ACC112 (cell line): ENCODE data around the gene EIF4E1B.

Experiments
- H2AFZ ChIP-seq: fragments of 200-600 bp; sonication (generic); one replicate; pipeline ENCODE4 v1.6.0; 2017; ENCODE audit warnings: antibody characterized with exemption, low read length; ENCODE audit not compliant: unreplicated experiment
- H3K27ac ChIP-seq: fragments of 200-600 bp; sonication (generic); 2 replicates; pipeline ENCODE4 v1.5.1; 2014; ENCODE audit warnings: low read depth, mild to moderate bottlenecking, antibody characterized with exemption, low read length, moderate library complexity
- H3K27me3 ChIP-seq: fragments of 200-600 bp; sonication (generic); 2 replicates; pipeline ENCODE4 v1.6.1; 2014; ENCODE audit warnings: mild to moderate bottlenecking, antibody characterized with exemption, low read length, moderate library complexity, mixed read lengths; ENCODE audit not compliant: insufficient read depth
- H3K36me3 ChIP-seq: fragments of 200-600 bp; sonication (generic); 2 replicates; pipeline ENCODE4 v1.6.1; 2016; ENCODE audit warnings: mild to moderate bottlenecking, antibody characterized with exemption, low read length, moderate library complexity, mixed read lengths; ENCODE audit not compliant: insufficient read depth
- H3K4me1 ChIP-seq: fragments of 200-600 bp; sonication (generic); one replicate; pipeline ENCODE4 v1.6.1; 2016; ENCODE audit warnings: low read length, mixed read lengths; ENCODE audit not compliant: insufficient read depth, unreplicated experiment, control insufficient read depth
- H3K4me3 ChIP-seq: fragments of 200-600 bp; sonication (generic); 2 replicates; pipeline ENCODE4 v1.5.1; 2014; ENCODE audit warnings: mild to moderate bottlenecking, low read depth, low read length
- H3K79me2 ChIP-seq: fragments of 200-600 bp; sonication (generic); one replicate; pipeline ENCODE4 v1.6.0; 2016; ENCODE audit warnings: low read length; ENCODE audit not compliant: control insufficient read depth, unreplicated experiment, insufficient read depth

EIF4E1B gene

DNA sequence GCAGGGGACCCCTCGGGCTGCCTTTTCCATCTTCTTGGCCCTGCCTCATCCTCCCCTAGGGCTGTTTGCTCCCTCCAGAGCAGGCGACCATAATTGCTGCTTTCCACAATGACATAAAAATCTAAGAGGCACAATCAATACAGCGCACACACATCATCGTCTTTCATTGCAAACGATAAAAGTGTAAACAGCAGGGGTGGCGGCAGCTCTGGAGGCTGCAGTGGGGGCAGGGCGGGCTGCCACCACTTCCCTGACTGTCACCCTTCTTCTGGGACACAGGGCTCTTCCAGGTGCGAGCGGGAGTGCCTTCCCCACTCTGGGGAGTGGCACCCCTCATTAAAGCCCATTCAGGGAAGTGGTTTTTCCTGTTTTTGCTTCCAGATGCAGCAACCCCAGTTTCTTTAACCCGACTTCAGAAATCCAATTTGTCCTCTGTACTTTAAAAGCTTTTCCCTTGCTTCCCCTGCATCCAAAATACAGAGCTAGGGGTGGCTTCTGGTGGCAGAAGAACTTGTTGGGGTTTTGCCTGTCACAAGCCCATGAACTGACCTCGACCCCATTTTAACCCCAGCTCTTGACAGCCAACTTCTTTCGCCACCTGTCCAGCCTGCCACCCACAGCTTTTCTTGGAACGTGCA, 62.5 kb downstream of the EIF4E1B start:
- no peaks in the 10 kb centered on the region for H3K36me3 ChIP-seq
- H3K79me2 ChIP-seq, result no peaks in the 10 kb centered on the region
- no peaks in the 10 kb centered on the region for H3K4me1 ChIP-seq
- H2AFZ ChIP-seq, result no peak overlapping the region
- peaks cover 99% of the 10 kb centered on the region for H3K27me3 ChIP-seq
- H3K27ac ChIP-seq, result no peak overlapping the region
- H3K4me3 ChIP-seq, result no peak overlapping the region

DNA sequence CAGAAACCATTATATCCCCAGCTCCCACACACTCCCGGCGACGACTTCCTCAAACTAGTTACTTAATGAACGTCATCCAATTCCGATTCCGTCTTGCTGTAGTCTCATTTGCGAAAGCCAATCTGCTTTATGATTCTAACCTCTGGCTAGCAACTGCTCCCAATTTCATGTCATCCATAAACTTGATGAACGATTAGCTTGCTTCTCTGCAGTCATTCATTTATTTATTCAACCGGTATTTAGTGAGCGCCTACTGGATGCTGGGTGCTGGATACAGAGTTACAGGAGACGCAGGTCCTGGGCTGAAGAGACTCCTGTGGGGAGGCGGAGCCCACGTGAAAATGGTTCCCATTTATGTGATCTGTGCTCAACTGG, 63.0 kb downstream of the EIF4E1B start:
- H3K79me2 ChIP-seq, result no peaks in the 10 kb centered on the region
- H3K36me3 ChIP-seq, result no peaks in the 10 kb centered on the region
- peaks cover 100% of the 10 kb centered on the region for H3K27me3 ChIP-seq
- H3K4me3 ChIP-seq, result no peak overlapping the region
- no peak overlapping the region for H2AFZ ChIP-seq
- H3K4me1 ChIP-seq, result no peaks in the 10 kb centered on the region
- H3K27ac ChIP-seq, result no peak overlapping the region

DNA sequence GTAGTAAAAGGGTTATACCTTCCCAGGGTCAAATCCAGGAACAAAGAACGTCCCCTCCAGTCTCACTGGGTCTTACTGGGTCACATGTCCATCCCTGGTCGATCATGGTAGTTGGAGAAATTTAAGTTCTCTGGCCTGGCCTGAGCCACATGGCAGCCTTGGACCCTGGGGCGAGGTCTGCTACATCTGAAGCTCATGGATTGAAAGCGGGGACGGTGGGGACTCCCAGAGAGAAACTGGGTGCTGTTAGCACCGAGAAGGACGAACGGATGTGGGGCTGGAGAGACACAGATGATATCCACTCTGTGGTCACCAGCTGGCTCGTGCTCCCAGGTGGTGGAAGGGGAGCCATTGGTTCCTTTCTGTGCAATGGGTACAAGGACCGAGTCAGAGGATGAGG, 63.7 kb downstream of the EIF4E1B start:
- Histone ChIP-seq H3K27ac (no peak overlapping the region), H3K4me1 (no peaks in the 10 kb centered on the region), H3K4me3 (no peak overlapping the region), H3K79me2 (no peaks in the 10 kb centered on the region), H3K36me3 (no peaks in the 10 kb centered on the region), H3K27me3 (peaks cover 100% of the 10 kb centered on the region), H2AFZ (no peak overlapping the region)

DNA sequence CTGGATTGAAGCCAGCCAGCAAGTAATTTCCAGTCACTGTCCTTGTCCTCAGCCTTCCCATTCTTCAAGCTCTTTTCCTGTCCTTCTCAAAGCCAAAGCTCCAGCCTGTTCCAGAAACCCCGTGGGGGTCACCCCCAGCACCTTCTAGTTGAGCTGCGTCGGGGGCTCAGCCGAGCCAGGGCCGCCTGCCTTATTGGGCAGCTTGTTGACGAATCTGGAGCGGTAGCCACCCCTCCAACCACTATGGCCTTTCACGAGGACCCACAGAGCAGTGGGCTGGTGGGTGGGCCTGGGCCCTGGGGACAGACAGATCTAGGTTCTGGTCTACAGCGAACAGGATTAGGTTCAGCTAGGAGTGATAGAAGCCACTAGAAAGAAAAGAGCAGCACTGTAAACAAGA, 64.2 kb downstream of the EIF4E1B start:
- H3K4me1 ChIP-seq, result no peaks in the 10 kb centered on the region
- H3K79me2 ChIP-seq, result no peaks in the 10 kb centered on the region
- H3K4me3 ChIP-seq, result no peak overlapping the region
- no peaks in the 10 kb centered on the region for H3K36me3 ChIP-seq
- no peak overlapping the region for H3K27ac ChIP-seq
- H2AFZ ChIP-seq, result no peak overlapping the region
- H3K27me3 ChIP-seq, result peaks cover 97% of the 10 kb centered on the region

DNA sequence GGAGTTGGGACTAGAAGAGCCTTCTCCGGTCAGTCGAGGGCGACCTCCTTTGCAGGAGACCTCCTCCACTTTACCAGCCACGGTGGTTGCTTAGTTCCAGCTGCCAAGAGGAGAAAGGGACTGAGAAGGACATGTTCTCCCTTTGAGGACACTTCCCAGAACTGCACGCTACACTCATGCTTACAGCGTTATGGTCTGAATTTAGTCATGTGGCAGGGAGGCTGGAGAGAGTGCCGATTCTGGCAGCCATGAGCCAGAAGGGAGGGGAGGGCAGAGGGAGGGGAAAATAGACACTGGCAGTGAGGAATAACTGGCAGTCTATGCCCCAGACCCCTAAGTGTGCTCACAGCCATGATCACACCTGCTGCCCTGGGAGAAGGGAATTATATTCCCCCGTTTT, 64.6 kb downstream of the EIF4E1B start:
- no peaks in the 10 kb centered on the region for H3K36me3 ChIP-seq

More for the DNA sequence above, 64.6 kb downstream of the EIF4E1B start:
- Histone ChIP-seq H3K27ac (no peak overlapping the region), H2AFZ (no peak overlapping the region), H3K27me3 (peaks cover 97% of the 10 kb centered on the region), H3K79me2 (no peaks in the 10 kb centered on the region), H3K4me3 (no peak overlapping the region), H3K4me1 (no peaks in the 10 kb centered on the region)
